ENCODE results near the gene USP35.

The USP35 gene

GRCh38 chr11:78205256-78205655 is 16.5 kb downstream of the USP35 start:
- peaks cover 8% of the 10 kb centered on the region; the same call in 1 of the 2 replicates for H3K36me3 ChIP-seq (ENCODE audit: insufficient read depth, low read length)
- H3K9ac ChIP-seq (ENCODE audit: low read depth, low read length, poor library complexity, severe bottlenecking), result no peak overlapping the region
- H3K4me3 ChIP-seq (ENCODE audit: low read length, poor library complexity, severe bottlenecking), result no peak overlapping the region
- H3K9me3 ChIP-seq (ENCODE audit: insufficient read depth, low read depth, low read length), result no peaks in the 10 kb centered on the region
- no peak overlapping the region for H2AFZ ChIP-seq (ENCODE audit: low read length)
- H3F3A ChIP-seq (ENCODE audit: low read depth), result 0 out of 2 replicates have a peak, but pooled peaks cover 4% of the 10 kb centered on the region
- no peak overlapping the region for H3K4me2 ChIP-seq (ENCODE audit: low read depth, low read length, poor library complexity, severe bottlenecking)
- no peaks in the 10 kb centered on the region for H3K79me2 ChIP-seq (ENCODE audit: insufficient read depth, low read length)
- H3K4me1 ChIP-seq (ENCODE audit: insufficient read depth, low read length, poor library complexity, severe bottlenecking), result peaks cover 29% of the 10 kb centered on the region
- no peaks in the 10 kb centered on the region for H3K9me2 ChIP-seq (replicated peaks; ENCODE audit: low read depth, low read length)
- H3K27me3 ChIP-seq (ENCODE audit: insufficient read depth, low read length, poor library complexity, severe bottlenecking), result no peaks in the 10 kb centered on the region
- TF ChIP-seq EZH2phosphoT487 (IDR thresholded peaks at IDR 0.05; ENCODE audit: borderline replicate concordance), result no peak
- TF ChIP-seq, protein P1, sequence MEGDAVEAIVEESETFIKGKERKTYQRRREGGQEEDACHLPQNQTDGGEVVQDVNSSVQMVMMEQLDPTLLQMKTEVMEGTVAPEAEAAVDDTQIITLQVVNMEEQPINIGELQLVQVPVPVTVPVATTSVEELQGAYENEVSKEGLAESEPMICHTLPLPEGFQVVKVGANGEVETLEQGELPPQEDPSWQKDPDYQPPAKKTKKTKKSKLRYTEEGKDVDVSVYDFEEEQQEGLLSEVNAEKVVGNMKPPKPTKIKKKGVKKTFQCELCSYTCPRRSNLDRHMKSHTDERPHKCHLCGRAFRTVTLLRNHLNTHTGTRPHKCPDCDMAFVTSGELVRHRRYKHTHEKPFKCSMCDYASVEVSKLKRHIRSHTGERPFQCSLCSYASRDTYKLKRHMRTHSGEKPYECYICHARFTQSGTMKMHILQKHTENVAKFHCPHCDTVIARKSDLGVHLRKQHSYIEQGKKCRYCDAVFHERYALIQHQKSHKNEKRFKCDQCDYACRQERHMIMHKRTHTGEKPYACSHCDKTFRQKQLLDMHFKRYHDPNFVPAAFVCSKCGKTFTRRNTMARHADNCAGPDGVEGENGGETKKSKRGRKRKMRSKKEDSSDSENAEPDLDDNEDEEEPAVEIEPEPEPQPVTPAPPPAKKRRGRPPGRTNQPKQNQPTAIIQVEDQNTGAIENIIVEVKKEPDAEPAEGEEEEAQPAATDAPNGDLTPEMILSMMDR (conservative IDR thresholded peaks at IDR 0.05; ENCODE audit: low read length), result no peak
- no peaks in the 10 kb centered on the region for H4K20me1 ChIP-seq (ENCODE audit: insufficient read depth, low read length, poor library complexity, severe bottlenecking)

DNA sequence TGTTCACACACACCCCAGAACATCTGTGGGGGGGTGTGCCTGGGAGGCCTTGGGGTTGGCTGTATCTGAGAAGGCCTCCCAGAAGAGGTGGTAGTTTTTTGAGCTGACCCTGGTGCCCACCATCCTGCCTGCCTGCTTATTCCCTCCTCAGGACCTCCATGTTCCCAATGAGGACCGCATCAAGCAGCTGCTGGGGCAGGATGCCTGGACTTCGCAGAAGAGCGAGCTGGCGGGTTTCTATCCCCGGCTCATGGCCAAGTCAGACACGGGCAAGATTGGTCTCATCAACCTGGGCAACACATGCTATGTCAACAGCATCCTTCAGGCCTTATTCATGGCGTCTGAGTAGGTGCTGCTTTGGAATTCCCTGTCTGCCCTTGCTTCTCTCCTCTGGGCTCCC is 17.0 kb downstream of the USP35 start:
- H3K4me1 ChIP-seq (ENCODE audit: insufficient read depth, low read length, poor library complexity, severe bottlenecking), result peaks cover 26% of the 10 kb centered on the region
- no peak overlapping the region for H3K9ac ChIP-seq (ENCODE audit: low read depth, low read length, poor library complexity, severe bottlenecking)
- H3K9me3 ChIP-seq (ENCODE audit: insufficient read depth, low read depth, low read length), result no peaks in the 10 kb centered on the region
- H3K27me3 ChIP-seq (ENCODE audit: insufficient read depth, low read length, poor library complexity, severe bottlenecking), result no peaks in the 10 kb centered on the region
- H3K79me2 ChIP-seq (ENCODE audit: insufficient read depth, low read length), result no peaks in the 10 kb centered on the region
- peaks cover 12% of the 10 kb centered on the region; the same call in 1 of the 2 replicates for H3K36me3 ChIP-seq (ENCODE audit: insufficient read depth, low read length)
- H3K9me2 ChIP-seq (replicated peaks; ENCODE audit: low read depth, low read length), result no peaks in the 10 kb centered on the region
- TF ChIP-seq, protein P1 (conservative IDR thresholded peaks at IDR 0.05; ENCODE audit: low read length), result no peak
- no peak for TF ChIP-seq EZH2phosphoT487 (IDR thresholded peaks at IDR 0.05; ENCODE audit: borderline replicate concordance)
- H4K20me1 ChIP-seq (ENCODE audit: insufficient read depth, low read length, poor library complexity, severe bottlenecking), result no peaks in the 10 kb centered on the region
- no peak overlapping the region for H2AFZ ChIP-seq (ENCODE audit: low read length)
- H3K4me3 ChIP-seq (ENCODE audit: low read length, poor library complexity, severe bottlenecking), result no peak overlapping the region
- H3F3A ChIP-seq (ENCODE audit: low read depth), result 0 out of 2 replicates have a peak, but pooled peaks cover 4% of the 10 kb centered on the region
- H3K4me2 ChIP-seq (ENCODE audit: low read depth, low read length, poor library complexity, severe bottlenecking), result no peak overlapping the region

DNA sequence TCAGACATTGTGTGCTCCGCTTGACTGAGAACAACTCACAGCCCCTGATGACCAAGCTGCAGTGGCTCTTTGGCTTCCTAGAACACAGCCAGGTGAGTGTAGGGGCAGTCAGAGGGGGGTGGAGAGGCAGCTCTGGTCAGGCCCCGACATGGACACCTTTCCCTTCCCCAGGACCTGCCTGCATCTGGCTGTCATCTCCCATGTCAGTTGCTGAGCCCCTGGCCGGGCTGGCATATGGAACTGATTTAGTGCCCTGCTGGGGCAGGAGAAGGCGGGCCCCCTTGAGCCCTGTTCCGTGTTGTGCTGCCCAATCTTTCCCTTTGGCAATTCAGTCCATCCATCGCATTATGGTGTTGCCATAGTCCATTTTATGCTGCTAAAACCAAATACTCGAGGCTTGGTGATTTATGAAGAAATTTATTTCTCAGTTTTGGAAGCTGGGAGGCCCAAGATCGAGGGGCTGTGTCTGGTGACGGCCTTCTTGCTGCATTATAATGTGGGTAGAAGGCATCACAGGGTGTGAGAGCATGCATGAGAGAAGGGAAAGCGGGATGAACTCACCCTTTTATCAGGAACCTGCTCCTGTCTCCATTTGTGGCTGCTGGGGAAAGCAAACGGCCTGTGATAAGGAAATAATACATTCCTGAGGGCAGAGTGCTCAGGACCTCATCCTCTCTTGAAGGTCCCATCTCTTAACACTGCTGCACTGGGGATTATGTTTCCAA is 19.0 kb downstream of the USP35 start:
- no peak overlapping the region for H3K9ac ChIP-seq (ENCODE audit: low read depth, low read length, poor library complexity, severe bottlenecking)
- peaks cover 14% of the 10 kb centered on the region; the same call in 1 of the 2 replicates for H3K36me3 ChIP-seq (ENCODE audit: insufficient read depth, low read length)

More for the DNA sequence above, 19.0 kb downstream of the USP35 start:
- H3K9me3 ChIP-seq (ENCODE audit: insufficient read depth, low read depth, low read length), result no peaks in the 10 kb centered on the region
- no peak overlapping the region for H2AFZ ChIP-seq (ENCODE audit: low read length)
- no peaks in the 10 kb centered on the region for H4K20me1 ChIP-seq (ENCODE audit: insufficient read depth, low read length, poor library complexity, severe bottlenecking)
- H3K9me2 ChIP-seq (replicated peaks; ENCODE audit: low read depth, low read length), result no peaks in the 10 kb centered on the region
- no peaks in the 10 kb centered on the region for H3K79me2 ChIP-seq (ENCODE audit: insufficient read depth, low read length)
- H3K4me1 ChIP-seq (ENCODE audit: insufficient read depth, low read length, poor library complexity, severe bottlenecking), result peaks cover 7% of the 10 kb centered on the region
- H3F3A ChIP-seq (ENCODE audit: low read depth), result no peaks in the 10 kb centered on the region
- H3K4me2 ChIP-seq (ENCODE audit: low read depth, low read length, poor library complexity, severe bottlenecking), result no peak overlapping the region
- no peaks in the 10 kb centered on the region for H3K27me3 ChIP-seq (ENCODE audit: insufficient read depth, low read length, poor library complexity, severe bottlenecking)
- TF ChIP-seq, protein P1 (conservative IDR thresholded peaks at IDR 0.05; ENCODE audit: low read length), result no peak
- no peak for TF ChIP-seq EZH2phosphoT487 (IDR thresholded peaks at IDR 0.05; ENCODE audit: borderline replicate concordance)
- H3K4me3 ChIP-seq (ENCODE audit: low read length, poor library complexity, severe bottlenecking), result no peak overlapping the region
